ENCODE data around the gene SH3GL2. TPM values are rescaled to one million over a fixed set of nuclear protein-coding genes. Genes with fewer than 3 reads are reported as not detected.

The SH3GL2 gene
- total and polyA plus RNA-seq, 2 donors (not counting 3 experiments of a cell fraction or from before 2014, with no cell fraction given): 0.12 TPM; not detected in 1

DNA sequence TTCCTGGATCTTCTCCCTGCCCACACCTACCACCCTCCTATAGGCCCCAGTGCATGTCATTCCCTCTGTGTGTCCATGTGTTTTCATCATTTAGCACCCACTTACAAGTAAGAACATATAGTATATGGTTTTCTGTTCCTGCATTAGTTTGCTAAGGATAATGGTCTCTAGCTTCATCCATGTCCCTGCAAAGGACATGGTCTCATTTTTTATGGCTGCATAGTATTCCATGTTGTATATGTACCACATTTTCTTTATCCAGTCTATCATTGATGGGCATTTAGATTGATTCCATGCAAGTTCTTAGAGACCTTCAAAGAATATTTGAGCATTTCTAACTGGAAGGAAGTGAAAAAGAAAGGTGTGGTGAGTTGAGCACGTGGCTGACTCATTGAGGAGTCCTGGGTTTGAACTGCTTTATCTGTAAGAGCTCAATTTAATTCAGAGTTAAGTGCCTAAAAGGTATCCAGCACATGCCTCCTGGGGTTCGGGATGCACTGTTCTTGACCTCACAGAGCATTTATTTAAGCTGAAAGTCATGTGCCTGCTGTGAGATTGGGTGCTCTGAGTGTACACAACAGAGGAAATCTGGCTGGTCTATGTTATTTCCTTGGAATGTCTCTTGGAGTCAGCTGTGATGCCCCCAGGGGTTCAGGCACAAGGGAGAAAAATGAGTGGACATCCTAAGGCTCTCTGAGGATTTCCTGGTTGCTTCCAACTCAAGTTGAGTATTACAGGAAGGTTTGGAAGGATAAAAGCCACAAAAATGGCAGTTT lies 56.4 kb downstream of the SH3GL2 start:
- no peaks in the 10 kb centered on the region for H3K9me1 ChIP-seq (replicated peaks; ENCODE audit: control insufficient read depth, extremely low read depth, insufficient read depth, low read length)
- H3K9me3 ChIP-seq (replicated peaks; ENCODE audit: control insufficient read depth, insufficient read depth, low read length): no peaks in the 10 kb centered on the region
- TF ChIP-seq, protein P1, sequence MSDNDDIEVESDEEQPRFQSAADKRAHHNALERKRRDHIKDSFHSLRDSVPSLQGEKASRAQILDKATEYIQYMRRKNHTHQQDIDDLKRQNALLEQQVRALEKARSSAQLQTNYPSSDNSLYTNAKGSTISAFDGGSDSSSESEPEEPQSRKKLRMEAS (IDR thresholded peaks at IDR 0.05; ENCODE audit: insufficient read depth, insufficient read length): no peak
- TF ChIP-seq JUN (IDR thresholded peaks at IDR 0.05; ENCODE audit: borderline replicate concordance, insufficient read depth, insufficient read length, low read depth) (no peak), POLR2AphosphoS5 (IDR thresholded peaks at IDR 0.05; ENCODE audit: insufficient read depth, low read depth, low read length) (no peak), POLR2A (IDR thresholded peaks at IDR 0.05; ENCODE audit: low read depth, low read length) (no peak), GATA2 (IDR thresholded peaks at IDR 0.05; ENCODE audit: insufficient read depth, insufficient read length, low read depth, low read length) (no peak), EZH2 (IDR thresholded peaks at IDR 0.05; ENCODE audit: borderline replicate concordance, low read depth, low read length, severe bottlenecking) (no peak), FOS (IDR thresholded peaks at IDR 0.05; ENCODE audit: borderline replicate concordance, insufficient read depth, low read length) (no peak), MYC (IDR thresholded peaks at IDR 0.05; ENCODE audit: low read depth, low read length) (no peak)
- TF ChIP-seq, protein P2, sequence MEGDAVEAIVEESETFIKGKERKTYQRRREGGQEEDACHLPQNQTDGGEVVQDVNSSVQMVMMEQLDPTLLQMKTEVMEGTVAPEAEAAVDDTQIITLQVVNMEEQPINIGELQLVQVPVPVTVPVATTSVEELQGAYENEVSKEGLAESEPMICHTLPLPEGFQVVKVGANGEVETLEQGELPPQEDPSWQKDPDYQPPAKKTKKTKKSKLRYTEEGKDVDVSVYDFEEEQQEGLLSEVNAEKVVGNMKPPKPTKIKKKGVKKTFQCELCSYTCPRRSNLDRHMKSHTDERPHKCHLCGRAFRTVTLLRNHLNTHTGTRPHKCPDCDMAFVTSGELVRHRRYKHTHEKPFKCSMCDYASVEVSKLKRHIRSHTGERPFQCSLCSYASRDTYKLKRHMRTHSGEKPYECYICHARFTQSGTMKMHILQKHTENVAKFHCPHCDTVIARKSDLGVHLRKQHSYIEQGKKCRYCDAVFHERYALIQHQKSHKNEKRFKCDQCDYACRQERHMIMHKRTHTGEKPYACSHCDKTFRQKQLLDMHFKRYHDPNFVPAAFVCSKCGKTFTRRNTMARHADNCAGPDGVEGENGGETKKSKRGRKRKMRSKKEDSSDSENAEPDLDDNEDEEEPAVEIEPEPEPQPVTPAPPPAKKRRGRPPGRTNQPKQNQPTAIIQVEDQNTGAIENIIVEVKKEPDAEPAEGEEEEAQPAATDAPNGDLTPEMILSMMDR (IDR thresholded peaks at IDR 0.05; ENCODE audit: extremely low read depth in 1 of 2, insufficient read depth in 1 of 2, low read depth in 1 of 2, low read length in 2 of 2): no peak
- no peaks in the 10 kb centered on the region for H4K20me1 ChIP-seq (replicated peaks; ENCODE audit: control insufficient read depth, extremely low read depth, insufficient read depth, low read length)
- no peaks in the 10 kb centered on the region for H3K4me1 ChIP-seq (ENCODE audit: control insufficient read depth, extremely low read depth, insufficient read depth, low read length)
- no peaks in the 10 kb centered on the region for H3K79me2 ChIP-seq (ENCODE audit: control insufficient read depth, insufficient read depth, low read length)
- H3K9ac ChIP-seq (replicated peaks; ENCODE audit: extremely low read depth, insufficient read depth, low read length): no peak overlapping the region
- ChIA-PET CTCF (no interaction called here), POLR2A (no interaction called here)
- peak; percentile 12 for DNase-seq (ENCODE audit: low read depth, low spot score)
- no peak overlapping the region for H3K4me3 ChIP-seq (replicated peaks in 1 of 3; ENCODE audit: insufficient read depth in 1 of 3, low read depth in 1 of 3, low read length in 3 of 3)
- no peak overlapping the region for H2AFZ ChIP-seq (ENCODE audit: low read depth, low read length)
- no TSS peak for BruUV-seq (replicated peaks)
- intact Hi-C loops (cut with micrococcal nuclease): no loop called here
- H3K4me2 ChIP-seq (ENCODE audit: insufficient read depth, low read length): no peak overlapping the region
- no peak overlapping the region for H3K27ac ChIP-seq (ENCODE audit: insufficient read depth, low read depth, low read length)
- no peak for FAIRE-seq
- no peaks in the 10 kb centered on the region for H3K36me3 ChIP-seq (ENCODE audit: control insufficient read depth in 2 of 2, extremely low read depth in 1 of 2, insufficient read depth in 2 of 2, low read length in 2 of 2)
- no peaks in the 10 kb centered on the region for H3K27me3 ChIP-seq (ENCODE audit: control insufficient read depth in 2 of 2, insufficient read depth in 2 of 2, low read length in 2 of 2)
- dilution Hi-C loops (cut with MboI; ENCODE audit: extremely low pct_ligation_motif_present, low sequenced_read_pairs): no loop called here
